HG02938 (cell line): Measurements from ENCODE around the gene THG1L.
"Not testable (repeated sequence)": the region's sequence is repeated elsewhere in the genome, so short reads cannot be mapped to it uniquely, and the experiment has no call there.

Experiments
- ATAC-seq: cut with Tn5 transposase; IDR thresholded peaks from one replicate; pipeline ENCODE4 v1.9.1; 2021; ENCODE audit warnings: mild to moderate bottlenecking, moderate library complexity; ENCODE audit not compliant: unreplicated experiment

Gene THG1L

DNA sequence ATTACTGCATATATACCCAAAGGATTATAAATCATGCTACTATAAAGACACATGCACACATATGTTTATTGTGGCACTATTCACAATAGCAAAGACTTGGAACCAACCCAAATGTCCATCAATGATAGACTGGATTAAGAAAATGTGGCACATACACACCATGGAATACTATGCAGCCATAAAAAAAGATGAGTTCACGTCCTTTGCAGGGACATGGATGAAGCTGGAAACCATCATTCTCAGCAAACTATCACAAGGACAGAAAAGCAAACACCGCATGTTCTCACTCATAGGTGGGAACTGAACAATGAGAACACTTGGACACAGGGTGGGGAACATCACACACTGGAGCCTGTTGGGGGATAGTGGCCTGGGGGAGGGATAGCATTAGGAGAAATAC lies 4.6 kb upstream of the THG1L start:
- ATAC-seq, result not testable (repeated sequence)

DNA sequence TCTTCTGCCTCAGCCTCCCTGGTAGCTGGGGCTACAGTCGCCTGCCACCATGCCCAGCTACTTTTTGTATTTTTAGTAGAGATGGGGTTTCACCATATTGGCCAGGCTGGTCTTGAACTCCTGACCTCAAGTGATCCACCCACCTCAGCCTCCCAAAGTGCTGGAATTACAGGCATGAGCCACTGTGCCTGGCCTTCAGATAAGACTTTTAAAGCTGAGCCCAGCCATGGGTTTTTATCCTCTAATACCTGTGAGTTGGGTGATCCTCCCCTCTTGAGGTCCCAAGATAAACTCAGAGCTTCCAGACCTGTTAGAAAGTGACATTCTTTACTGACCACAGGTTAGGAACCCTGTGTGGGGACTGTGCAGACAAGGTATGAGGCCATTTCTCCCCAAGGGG lies 3.4 kb upstream of the THG1L start:
- ATAC-seq, result not testable (repeated sequence)

- ATAC-seq, result peak; percentile 75
These were observed 1.4 kb upstream of the THG1L start for GRCh38 chr5:157729858-157730257.

- ATAC-seq, result no peak
These were observed 334 bp upstream of the THG1L start for GRCh38 chr5:157730900-157731271.

GRCh38 chr5:157732130-157732514 lies 902 bp downstream of the THG1L start:
- ATAC-seq, result no peak

- ATAC-seq, result no peak
These were observed 1.5 kb downstream of the THG1L start for GRCh38 chr5:157732596-157733262.

- no peak for ATAC-seq
These were observed 3.2 kb downstream of the THG1L start for GRCh38 chr5:157734436-157734835.

- no peak for ATAC-seq
These were observed 4.8 kb downstream of the THG1L start for GRCh38 chr5:157735991-157736390.

- ATAC-seq, result no peak
These were observed 8.4 kb downstream of the THG1L start for GRCh38 chr5:157739388-157740228.

- no peak for ATAC-seq
These were observed 9.0 kb downstream of the THG1L start for GRCh38 chr5:157740229-157740610.

- ATAC-seq, result no peak
These were observed 9.9 kb downstream of the THG1L start for GRCh38 chr5:157741131-157741530.

DNA sequence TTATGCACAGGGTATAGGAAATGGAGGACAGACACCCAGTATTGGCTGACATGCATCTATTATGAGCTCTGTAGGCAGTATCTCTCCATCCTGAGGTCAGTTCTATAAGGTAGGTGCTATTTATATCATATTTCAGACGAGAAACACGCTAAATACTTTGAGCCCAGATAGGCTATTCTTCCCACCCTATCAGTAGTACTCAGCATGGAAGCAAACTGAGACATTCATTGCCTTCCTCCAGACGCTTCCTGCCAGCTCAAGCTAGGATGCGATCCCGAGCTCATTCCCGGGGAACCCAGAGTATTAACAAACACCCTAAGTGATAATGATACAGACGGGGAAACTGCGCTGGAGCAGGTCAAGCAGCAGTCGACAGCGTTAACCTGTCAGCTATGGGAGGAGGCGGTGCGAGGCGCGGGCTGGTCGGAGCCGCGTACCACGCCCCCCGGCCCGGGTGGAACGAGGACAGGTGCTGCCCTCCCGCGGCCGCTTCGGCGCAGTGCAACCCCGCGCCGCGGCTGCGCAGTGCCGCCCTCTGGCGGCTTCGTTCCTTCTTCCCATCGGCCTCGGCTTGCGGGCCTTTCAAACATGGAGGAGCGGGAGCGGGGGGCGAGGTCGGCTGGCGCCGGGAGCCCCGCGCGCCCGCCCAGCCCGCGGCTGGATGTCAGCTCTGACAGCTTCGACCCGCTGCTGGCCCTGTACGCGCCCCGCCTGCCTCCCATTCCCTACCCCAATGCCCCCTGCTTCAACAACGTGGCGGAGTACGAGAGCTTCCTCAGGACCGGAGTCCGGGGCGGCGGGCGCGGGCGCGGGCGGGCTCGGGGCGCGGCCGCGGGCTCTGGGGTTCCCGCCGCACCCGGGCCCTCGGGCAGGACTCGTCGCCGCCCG lies 12.2 kb downstream of the THG1L start, which contains the start of gene LSM11:
Gene LSM11, plus strand, starts transcription at position 550 of the 888 bp plus-strand sequence. Its CDS starts 39 bp downstream, at position 589.
- ATAC-seq, result peak; percentile 86

DNA sequence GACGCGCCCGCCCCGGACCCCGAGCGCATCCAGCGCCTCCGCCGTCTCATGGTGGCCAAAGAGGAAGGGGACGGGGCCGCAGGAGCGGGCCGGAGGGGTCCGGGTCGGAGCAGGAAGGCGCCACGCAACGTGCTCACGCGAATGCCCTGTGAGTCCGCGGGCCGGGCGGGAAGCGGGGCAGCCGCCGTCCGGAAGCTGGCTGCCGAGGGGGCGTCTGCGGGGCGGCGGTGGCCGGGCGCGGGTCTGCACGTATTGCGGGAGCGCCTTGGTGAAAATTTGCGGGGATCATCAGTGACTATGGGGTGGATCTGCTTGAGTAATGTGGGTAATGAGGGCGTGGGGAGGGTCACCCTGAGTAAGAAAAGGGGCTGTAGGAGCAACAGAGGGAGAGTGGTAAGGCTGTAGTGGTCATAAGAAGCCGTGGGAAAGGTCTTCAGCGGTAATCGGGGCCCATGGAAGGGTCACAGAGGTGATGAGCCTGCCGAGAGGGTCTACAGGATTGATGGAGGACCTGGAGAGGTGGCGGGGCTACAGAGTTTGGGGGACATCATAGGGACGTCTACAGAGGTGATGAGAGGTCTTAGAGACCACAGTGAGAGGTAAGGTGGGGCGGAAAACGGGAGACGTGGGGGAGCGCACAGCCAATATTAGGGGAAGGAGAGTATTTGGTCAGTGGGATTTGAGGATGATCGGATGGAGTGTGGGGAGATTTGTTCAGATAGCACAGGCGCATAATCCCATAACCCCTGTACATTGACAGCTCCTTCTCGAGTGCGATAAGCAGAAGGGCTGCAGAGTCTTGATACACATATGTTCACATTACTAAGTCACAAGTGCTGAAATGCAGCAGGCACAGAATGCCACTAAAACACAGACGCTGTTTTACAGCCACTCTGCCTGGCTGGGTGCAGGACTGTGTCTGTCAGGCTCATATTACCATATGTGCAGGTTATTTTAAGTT lies 13.1 kb downstream of the THG1L start:
- ATAC-seq, result peak; percentile 29

GRCh38 chr5:157745041-157745456 lies 13.8 kb downstream of the THG1L start:
- ATAC-seq, result no peak

- no peak for ATAC-seq
These were observed 16.0 kb downstream of the THG1L start for GRCh38 chr5:157747173-157747740.

GRCh38 chr5:157747766-157748700 lies 16.8 kb downstream of the THG1L start:
- ATAC-seq, result no peak

DNA sequence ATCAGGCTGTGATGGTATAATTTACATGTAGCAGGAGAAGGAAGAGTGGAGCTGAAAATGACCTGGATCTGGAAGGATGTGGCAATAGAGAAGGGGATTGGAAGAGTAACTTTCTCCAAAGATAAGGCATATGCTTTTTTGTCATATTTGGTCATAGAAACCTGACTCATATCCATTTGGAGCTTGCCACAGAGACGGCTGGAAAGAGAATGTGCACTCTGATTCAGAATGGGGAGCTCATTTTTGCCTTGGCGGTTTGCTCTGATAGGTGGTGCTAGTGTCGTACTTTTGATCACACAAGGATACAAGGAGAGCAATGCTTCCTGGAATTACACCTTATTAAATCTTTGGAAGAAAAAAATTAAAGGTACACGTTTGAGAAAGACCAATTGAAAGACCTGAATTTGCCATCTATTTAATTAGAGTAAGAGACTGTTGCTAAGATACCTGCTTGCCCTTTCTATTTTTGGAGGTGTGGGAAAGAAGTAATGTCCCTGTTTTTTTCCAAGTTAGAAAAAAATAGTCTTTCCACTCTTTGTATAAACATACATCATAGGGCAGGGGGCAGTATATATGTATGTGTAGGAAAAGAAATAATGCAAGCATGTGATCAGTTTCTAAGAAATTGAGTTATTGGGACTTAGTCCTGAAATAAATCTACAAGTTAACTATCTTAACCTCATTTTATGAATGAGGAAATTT lies 17.7 kb downstream of the THG1L start:
- ATAC-seq, result no peak

DNA sequence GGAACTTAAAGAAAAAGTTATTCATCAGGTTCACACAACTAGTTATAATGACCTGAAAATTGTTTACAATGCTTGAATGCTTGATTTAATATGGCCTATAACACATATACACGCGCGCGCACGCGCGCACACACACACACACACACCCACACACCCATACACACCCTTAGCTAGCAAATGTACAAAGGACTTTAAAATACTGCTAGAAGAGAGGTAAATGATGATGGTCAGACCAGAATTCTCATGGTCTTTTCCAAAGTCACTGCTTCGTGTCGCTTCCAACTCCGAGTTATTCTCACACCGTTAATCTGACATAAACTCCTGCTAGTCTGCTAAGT lies 18.2 kb downstream of the THG1L start:
- no peak for ATAC-seq
